ENCODE results near the gene PDSS2.
"Not testable (repeated sequence)": the region's sequence is repeated elsewhere in the genome, so short reads cannot be mapped to it uniquely, and the experiment has no call there.

DNA sequence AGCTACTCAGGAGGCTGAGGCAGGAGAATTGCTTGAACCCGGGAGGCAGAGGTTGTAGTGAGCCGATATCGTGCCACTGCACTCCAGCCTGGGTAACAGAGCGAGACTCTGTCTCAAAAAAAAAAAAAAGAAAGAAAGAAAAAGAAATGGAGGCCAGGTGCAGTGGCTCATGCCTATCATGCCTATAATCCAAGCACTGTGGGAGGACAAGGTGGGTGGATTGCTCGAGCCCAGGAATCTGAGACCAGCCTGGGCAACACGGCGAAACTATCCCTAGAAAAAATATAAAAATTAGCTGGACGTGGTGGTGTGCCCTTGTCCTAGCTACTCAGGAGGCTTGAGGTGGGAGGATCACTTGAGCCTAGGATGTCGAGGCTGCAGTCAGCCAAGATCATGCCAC, 170.1 kb downstream of the PDSS2 start:
- not testable (repeated sequence) for TF ChIP-seq POLR2A (IDR thresholded peaks at IDR 0.05; ENCODE audit: low read length); GATA1 (IDR thresholded peaks at IDR 0.05; ENCODE audit: low read depth, low read length)
